ENCODE results near the gene OMP.

OMP gene

GRCh38 chr11:77087723-77088225, 14.9 kb upstream of the OMP start:
- no peak for TF ChIP-seq CTCF (IDR thresholded peaks at IDR 0.05; ENCODE audit: insufficient read depth, low read depth, low read length, missing control alignments)
- DNase-seq (ENCODE audit: low read depth) = no peak
- no peak overlapping the region for H3K4me3 ChIP-seq (ENCODE audit: low read length)

- DNase-seq (ENCODE audit: low read depth) = peak; percentile 83
- H3K4me3 ChIP-seq (ENCODE audit: low read length) = no peak overlapping the region
- no peak for TF ChIP-seq CTCF (IDR thresholded peaks at IDR 0.05; ENCODE audit: insufficient read depth, low read depth, low read length, missing control alignments)
These were observed 14.2 kb upstream of the OMP start for GRCh38 chr11:77088236-77089003.

DNA sequence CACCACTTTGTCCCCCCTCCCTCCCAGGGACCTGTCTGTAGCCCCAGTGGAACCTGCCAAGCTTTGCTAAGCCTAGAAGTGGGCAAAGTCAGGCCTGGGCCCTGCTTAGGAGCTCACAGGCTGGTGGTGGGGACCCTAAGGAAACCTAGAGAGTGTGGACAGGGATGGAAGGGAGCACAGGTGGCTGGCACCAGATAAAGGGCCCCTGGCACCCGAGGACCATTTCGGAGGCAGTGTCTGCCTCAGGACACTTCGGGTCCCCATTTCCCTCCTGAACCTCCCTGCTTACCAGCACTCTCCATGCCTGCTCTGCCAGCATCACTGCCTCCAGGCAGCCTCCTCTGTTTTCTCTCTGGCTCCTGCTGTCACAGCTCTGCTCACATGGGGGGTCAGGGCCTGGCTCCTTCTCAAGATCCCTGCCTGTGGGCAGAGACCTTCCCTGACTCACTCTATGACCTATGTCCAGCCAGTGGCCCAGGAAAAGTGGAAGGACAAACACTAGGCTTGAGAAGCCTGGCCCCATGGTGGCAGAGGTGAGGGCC, 13.6 kb upstream of the OMP start:
- no peak for TF ChIP-seq CTCF (IDR thresholded peaks at IDR 0.05; ENCODE audit: insufficient read depth, low read depth, low read length, missing control alignments)
- DNase-seq (ENCODE audit: low read depth) = no peak

GRCh38 chr11:77090046-77090372, 12.6 kb upstream of the OMP start:
- no peak for DNase-seq (ENCODE audit: low read depth)
- TF ChIP-seq CTCF (IDR thresholded peaks at IDR 0.05; ENCODE audit: insufficient read depth, low read depth, low read length, missing control alignments) = no peak
- H3K4me3 ChIP-seq (ENCODE audit: low read length) = no peak overlapping the region

More for the DNA sequence above, 13.6 kb upstream of the OMP start:
- no peak overlapping the region for H3K4me3 ChIP-seq (ENCODE audit: low read length)

DNA sequence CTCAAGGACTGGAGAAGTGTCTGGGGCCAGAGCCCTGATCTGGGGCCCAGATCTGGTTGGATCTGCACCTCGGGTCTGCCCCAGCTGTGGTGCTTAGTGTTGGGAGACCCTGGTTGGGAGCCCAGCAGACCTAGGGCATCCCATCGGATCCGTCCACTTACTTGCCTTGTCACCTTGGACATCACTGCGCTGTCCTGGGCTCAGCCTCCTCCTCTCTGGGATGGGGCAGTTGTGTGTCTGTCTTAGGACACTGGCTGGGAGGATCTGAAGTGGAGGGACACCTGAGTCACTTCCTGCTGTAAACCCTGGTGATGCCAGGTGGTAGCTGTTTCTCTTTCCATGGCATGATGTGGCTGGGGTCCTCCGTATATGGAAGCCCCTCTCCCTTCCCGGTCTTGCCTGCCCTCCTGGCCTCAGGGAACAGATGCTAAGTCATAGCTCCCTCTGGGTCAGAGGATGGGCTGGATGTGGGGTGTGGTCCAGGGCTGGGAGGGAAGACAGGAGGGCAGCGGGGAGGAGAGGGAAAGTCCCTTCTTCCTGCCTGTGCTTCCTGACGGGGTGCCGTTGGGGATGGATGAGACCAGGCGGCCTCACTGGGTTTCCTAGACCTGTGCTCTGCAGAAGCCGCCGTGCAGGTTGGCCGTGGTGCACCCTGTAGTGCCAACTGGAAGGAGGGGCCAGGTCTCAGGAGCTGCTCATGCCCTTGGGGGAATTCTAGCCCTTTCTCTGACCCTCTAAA, 12.1 kb upstream of the OMP start:
- no peak for TF ChIP-seq CTCF (IDR thresholded peaks at IDR 0.05; ENCODE audit: insufficient read depth, low read depth, low read length, missing control alignments)
- DNase-seq (ENCODE audit: low read depth) = no peak
- H3K4me3 ChIP-seq (ENCODE audit: low read length) = no peak overlapping the region

DNA sequence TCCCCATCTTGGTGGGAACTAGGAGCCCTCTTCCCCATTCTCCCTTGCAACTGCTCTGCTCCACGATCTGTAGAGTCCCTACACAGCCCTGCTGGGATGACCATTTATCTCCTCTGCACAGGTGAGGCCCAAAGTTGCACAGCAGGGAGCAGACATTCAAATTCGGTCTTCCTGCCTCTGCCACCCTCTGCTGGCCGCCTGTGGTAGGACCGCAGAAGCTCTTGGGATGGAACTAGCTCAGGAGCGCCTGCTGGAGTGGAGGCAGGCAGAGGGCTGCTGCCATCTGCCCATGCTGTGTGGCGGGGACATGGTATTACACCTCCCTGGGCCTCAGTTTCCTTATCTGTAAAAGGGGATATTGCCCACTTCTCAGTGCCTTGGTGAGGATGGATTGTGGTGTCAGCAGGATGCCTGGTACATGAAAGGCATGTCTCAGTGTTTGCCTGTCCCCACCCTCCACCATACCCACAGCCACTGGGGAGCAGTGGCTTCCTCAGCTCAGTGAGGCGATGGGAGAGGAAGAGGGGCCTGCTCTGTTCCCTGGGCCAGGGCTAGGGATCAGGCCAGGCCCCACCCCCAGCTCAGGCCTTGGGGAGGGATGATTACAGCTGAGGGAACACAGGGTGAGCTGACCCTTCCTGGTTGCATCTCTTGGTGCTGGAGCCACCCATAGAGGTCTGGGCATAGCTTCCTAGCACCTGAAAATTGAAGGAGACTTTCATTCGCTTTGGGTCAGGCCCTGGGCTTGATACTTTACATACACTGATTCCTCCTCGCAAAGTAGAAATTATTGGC, 11.3 kb upstream of the OMP start:
- H3K4me3 ChIP-seq (ENCODE audit: low read length) = no peak overlapping the region
- DNase-seq (ENCODE audit: low read depth) = peak; percentile 83
- peak; percentile 96 for TF ChIP-seq CTCF (IDR thresholded peaks at IDR 0.05; ENCODE audit: insufficient read depth, low read depth, low read length, missing control alignments)
